ENCODE measurements around the gene SF3A2. TPM values are rescaled to one million over a fixed set of nuclear protein-coding genes. Genes with fewer than 3 reads are reported as not detected.

SF3A2 gene
- total RNA-seq, 1 experiment from 2014 or later, result 27.2 TPM

DNA sequence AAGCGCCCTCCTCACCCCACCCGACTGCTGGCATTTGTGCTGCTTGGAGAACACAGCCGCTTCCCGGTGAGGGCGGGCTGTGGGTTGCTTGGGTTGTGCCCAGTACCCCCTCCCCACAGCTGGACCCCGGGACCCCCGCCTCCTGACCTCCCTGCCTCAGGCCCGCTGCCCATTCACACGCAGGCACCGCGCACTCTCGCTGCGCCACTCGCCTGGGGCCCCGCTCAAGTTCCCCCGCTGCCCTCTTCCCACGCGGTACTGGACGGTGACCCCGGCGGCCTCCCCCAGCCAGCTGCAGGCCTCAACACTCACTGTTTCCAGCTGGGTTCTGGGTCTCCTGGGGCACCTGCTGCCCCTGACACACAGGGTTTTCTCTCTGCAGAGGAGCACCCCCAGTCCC lies 16.9 kb upstream of the SF3A2 start:
- H3K4me2 ChIP-seq (ENCODE audit: low read depth, low read length, poor library complexity, severe bottlenecking), result no peak overlapping the region
- peaks cover 24% of the 10 kb centered on the region for H3K4me1 ChIP-seq (ENCODE audit: low read length)
- no peak overlapping the region for H2AFZ ChIP-seq (ENCODE audit: low read length)
- no peaks in the 10 kb centered on the region for H3K9me2 ChIP-seq (replicated peaks; ENCODE audit: insufficient read depth, low read length)
- H3K36me3 ChIP-seq (ENCODE audit: insufficient read depth, low read length), result peaks cover 2% of the 10 kb centered on the region; the same call in 1 of the 2 replicates
- H3K4me3 ChIP-seq (ENCODE audit: low read length), result no peak overlapping the region
- no peaks in the 10 kb centered on the region for H3K9me3 ChIP-seq (ENCODE audit: low read length)
- no peak for DNase-seq
- H3K27me3 ChIP-seq (ENCODE audit: low read length), result no peaks in the 10 kb centered on the region
- no peaks in the 10 kb centered on the region for H3K79me2 ChIP-seq (ENCODE audit: low read length)
- no peak overlapping the region for H3K9ac ChIP-seq (ENCODE audit: low read length)
- no peak overlapping the region for H3K27ac ChIP-seq (ENCODE audit: low read length)
- no peaks in the 10 kb centered on the region for H4K20me1 ChIP-seq (ENCODE audit: insufficient read depth, low read depth, low read length)

DNA sequence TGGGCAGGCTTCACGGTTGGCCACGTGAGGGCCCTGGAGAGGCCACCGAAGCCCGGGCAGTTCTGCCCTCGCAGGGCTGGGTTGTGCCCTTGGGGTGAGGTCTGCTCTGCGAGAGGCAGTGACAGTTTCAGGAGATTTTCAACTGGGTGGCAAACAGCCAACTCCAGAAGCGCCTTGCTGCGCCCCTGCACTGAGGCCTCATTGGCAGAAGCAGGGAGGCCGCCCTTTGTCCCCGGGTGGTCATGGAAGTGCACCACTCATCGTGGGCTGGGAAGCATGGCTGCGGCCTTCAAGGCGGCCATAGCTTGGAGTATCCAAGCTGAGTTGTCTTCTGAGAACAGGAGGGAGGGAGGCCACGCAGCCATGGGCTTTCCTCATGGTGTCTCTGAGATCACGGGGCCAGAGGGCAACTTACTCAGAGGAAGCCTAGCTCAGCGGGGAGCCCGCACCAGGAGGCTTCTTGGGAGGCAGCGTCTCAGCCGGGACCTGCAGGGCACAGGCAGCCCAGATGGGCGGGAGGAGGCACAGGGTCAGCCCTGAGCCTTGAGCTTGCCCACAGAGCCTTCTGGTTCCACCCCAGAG lies 15.3 kb upstream of the SF3A2 start:
- no peak overlapping the region for H2AFZ ChIP-seq (ENCODE audit: low read length)
- no peaks in the 10 kb centered on the region for H3K9me2 ChIP-seq (replicated peaks; ENCODE audit: insufficient read depth, low read length)
- no peak overlapping the region for H3K4me3 ChIP-seq (ENCODE audit: low read length)
- no peak overlapping the region for H3K27ac ChIP-seq (ENCODE audit: low read length)
- H3K4me2 ChIP-seq (ENCODE audit: low read depth, low read length, poor library complexity, severe bottlenecking), result no peak overlapping the region
- H3K9ac ChIP-seq (ENCODE audit: low read length), result no peak overlapping the region
- H3K9me3 ChIP-seq (ENCODE audit: low read length), result no peaks in the 10 kb centered on the region
- H3K36me3 ChIP-seq (ENCODE audit: insufficient read depth, low read length), result peaks cover 5% of the 10 kb centered on the region; the same call in 1 of the 2 replicates
- no peaks in the 10 kb centered on the region for H3K27me3 ChIP-seq (ENCODE audit: low read length)
- no peaks in the 10 kb centered on the region for H3K79me2 ChIP-seq (ENCODE audit: low read length)
- H3K4me1 ChIP-seq (ENCODE audit: low read length), result peaks cover 24% of the 10 kb centered on the region
- H4K20me1 ChIP-seq (ENCODE audit: insufficient read depth, low read depth, low read length), result no peaks in the 10 kb centered on the region
- no peak for DNase-seq

DNA sequence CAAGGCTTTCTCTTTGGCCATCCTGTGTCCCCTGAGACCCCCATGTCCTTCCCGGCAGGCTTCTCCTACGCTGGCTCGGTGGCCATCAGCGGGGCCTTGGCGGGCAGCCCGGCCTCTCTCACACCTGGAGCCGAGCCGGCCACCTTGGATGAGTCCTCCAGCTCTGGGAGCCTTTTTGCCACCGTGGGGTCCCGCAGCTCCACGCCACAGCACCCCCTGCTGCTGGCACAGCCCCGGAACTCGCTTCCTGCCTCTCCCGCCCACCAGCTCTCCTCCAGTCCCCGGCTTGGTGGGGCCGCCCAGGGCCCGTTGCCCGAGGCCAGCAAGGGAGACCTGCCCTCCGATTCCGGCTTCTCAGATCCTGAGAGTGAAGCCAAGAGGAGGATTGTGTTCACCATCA lies 14.7 kb upstream of the SF3A2 start:
- H2AFZ ChIP-seq (ENCODE audit: low read length), result no peak overlapping the region
- H3K4me3 ChIP-seq (ENCODE audit: low read length), result no peak overlapping the region
- no peaks in the 10 kb centered on the region for H3K79me2 ChIP-seq (ENCODE audit: low read length)
- H3K27ac ChIP-seq (ENCODE audit: low read length), result no peak overlapping the region
- H3K9ac ChIP-seq (ENCODE audit: low read length), result no peak overlapping the region
- DNase-seq, result no peak
- no peaks in the 10 kb centered on the region for H4K20me1 ChIP-seq (ENCODE audit: insufficient read depth, low read depth, low read length)
- H3K4me1 ChIP-seq (ENCODE audit: low read length), result peaks cover 24% of the 10 kb centered on the region
- H3K36me3 ChIP-seq (ENCODE audit: insufficient read depth, low read length), result peaks cover 5% of the 10 kb centered on the region; the same call in 1 of the 2 replicates
- H3K9me2 ChIP-seq (replicated peaks; ENCODE audit: insufficient read depth, low read length), result no peaks in the 10 kb centered on the region
- H3K9me3 ChIP-seq (ENCODE audit: low read length), result no peaks in the 10 kb centered on the region
- no peaks in the 10 kb centered on the region for H3K27me3 ChIP-seq (ENCODE audit: low read length)
- H3K4me2 ChIP-seq (ENCODE audit: low read depth, low read length, poor library complexity, severe bottlenecking), result no peak overlapping the region

DNA sequence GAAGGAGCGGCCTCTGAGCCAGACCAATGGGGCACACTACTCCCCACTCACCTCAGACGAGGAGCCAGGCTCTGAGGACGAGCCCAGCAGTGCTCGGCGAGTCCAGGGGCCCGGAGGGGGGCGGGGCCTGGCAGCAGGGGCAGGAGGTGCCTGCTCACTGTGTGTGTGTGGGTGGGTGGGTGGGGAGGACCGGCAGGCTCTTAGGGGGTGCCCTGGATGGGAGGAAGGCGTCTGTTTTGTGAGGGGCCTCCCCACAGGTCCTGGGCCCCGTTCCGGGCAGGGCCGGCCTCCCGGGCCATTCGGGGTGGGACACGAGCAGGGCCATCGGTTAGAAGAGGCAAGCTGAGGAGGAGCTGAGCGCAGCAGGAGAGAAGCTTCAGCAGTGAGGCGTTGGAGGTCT lies 13.2 kb upstream of the SF3A2 start:
- H2AFZ ChIP-seq (ENCODE audit: low read length), result no peak overlapping the region
- H4K20me1 ChIP-seq (ENCODE audit: insufficient read depth, low read depth, low read length), result no peaks in the 10 kb centered on the region
- DNase-seq, result no peak
- H3K79me2 ChIP-seq (ENCODE audit: low read length), result no peaks in the 10 kb centered on the region
- no peak overlapping the region for H3K4me2 ChIP-seq (ENCODE audit: low read depth, low read length, poor library complexity, severe bottlenecking)
- H3K9me2 ChIP-seq (replicated peaks; ENCODE audit: insufficient read depth, low read length), result no peaks in the 10 kb centered on the region
- H3K27me3 ChIP-seq (ENCODE audit: low read length), result no peaks in the 10 kb centered on the region
- H3K4me3 ChIP-seq (ENCODE audit: low read length), result no peak overlapping the region
- H3K36me3 ChIP-seq (ENCODE audit: insufficient read depth, low read length), result peaks cover 5% of the 10 kb centered on the region; the same call in 1 of the 2 replicates
- no peaks in the 10 kb centered on the region for H3K9me3 ChIP-seq (ENCODE audit: low read length)
- H3K9ac ChIP-seq (ENCODE audit: low read length), result peak overlapping the region; percentile 24; the same call in 1 of the 2 replicates
- H3K27ac ChIP-seq (ENCODE audit: low read length), result peak overlapping the region; percentile 26; the same call in 1 of the 2 replicates
- H3K4me1 ChIP-seq (ENCODE audit: low read length), result peaks cover 24% of the 10 kb centered on the region

GRCh38 chr19:2223959-2224358 lies 12.7 kb upstream of the SF3A2 start:
- peak; percentile 80 for DNase-seq
- H3K9me2 ChIP-seq (replicated peaks; ENCODE audit: insufficient read depth, low read length), result no peaks in the 10 kb centered on the region
- peaks cover 24% of the 10 kb centered on the region for H3K4me1 ChIP-seq (ENCODE audit: low read length)
- peaks cover 5% of the 10 kb centered on the region; the same call in 1 of the 2 replicates for H3K36me3 ChIP-seq (ENCODE audit: insufficient read depth, low read length)
- H3K27ac ChIP-seq (ENCODE audit: low read length), result no peak overlapping the region
- H3K4me2 ChIP-seq (ENCODE audit: low read depth, low read length, poor library complexity, severe bottlenecking), result no peak overlapping the region
- no peak overlapping the region for H2AFZ ChIP-seq (ENCODE audit: low read length)
- no peaks in the 10 kb centered on the region for H3K9me3 ChIP-seq (ENCODE audit: low read length)
- H3K9ac ChIP-seq (ENCODE audit: low read length), result no peak overlapping the region
- no peaks in the 10 kb centered on the region for H4K20me1 ChIP-seq (ENCODE audit: insufficient read depth, low read depth, low read length)
- no peaks in the 10 kb centered on the region for H3K27me3 ChIP-seq (ENCODE audit: low read length)
- H3K4me3 ChIP-seq (ENCODE audit: low read length), result no peak overlapping the region
- H3K79me2 ChIP-seq (ENCODE audit: low read length), result no peaks in the 10 kb centered on the region

DNA sequence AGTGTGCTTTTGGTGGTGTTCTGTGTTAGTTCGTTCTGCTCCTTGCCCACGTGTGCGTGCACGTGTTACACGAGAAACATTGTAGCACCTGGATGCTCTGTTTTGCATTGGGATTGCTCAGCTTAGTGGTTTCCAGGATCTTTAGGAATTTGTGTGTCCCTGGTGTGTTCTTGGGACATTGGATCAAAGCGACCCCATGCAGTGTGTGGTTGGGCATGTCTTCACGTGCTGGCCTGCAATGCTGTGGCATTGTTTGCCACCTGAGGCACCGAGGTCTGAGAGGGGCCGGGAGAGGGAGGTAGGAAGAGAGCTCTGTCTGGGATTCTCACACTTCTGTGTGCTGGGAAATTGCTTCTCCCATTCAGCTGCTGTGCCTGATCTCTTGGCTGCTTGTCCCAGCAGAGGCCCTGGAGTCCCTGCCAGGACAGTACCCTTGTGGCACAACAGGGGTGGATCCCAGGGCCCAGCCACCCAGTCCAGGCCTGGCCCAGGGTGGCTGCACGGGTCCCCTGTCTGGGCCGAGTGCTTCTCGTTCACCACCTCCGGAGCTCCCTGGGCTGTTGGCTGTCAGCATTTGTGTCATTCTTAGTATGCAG lies 11.8 kb upstream of the SF3A2 start:
- Histone ChIP-seq H3K4me2 (ENCODE audit: low read depth, low read length, poor library complexity, severe bottlenecking) (no peak overlapping the region), H3K36me3 (ENCODE audit: insufficient read depth, low read length) (peaks cover 5% of the 10 kb centered on the region; the same call in 1 of the 2 replicates), H3K9me3 (ENCODE audit: low read length) (no peaks in the 10 kb centered on the region), H3K4me1 (ENCODE audit: low read length) (peaks cover 24% of the 10 kb centered on the region), H2AFZ (ENCODE audit: low read length) (no peak overlapping the region), H3K79me2 (ENCODE audit: low read length) (no peaks in the 10 kb centered on the region), H3K9ac (ENCODE audit: low read length) (no peak overlapping the region), H3K9me2 (replicated peaks; ENCODE audit: insufficient read depth, low read length) (no peaks in the 10 kb centered on the region), H3K27ac (ENCODE audit: low read length) (no peak overlapping the region), H3K4me3 (ENCODE audit: low read length) (no peak overlapping the region), H3K27me3 (ENCODE audit: low read length) (no peaks in the 10 kb centered on the region), H4K20me1 (ENCODE audit: insufficient read depth, low read depth, low read length) (no peaks in the 10 kb centered on the region)
- DNase-seq, result no peak

DNA sequence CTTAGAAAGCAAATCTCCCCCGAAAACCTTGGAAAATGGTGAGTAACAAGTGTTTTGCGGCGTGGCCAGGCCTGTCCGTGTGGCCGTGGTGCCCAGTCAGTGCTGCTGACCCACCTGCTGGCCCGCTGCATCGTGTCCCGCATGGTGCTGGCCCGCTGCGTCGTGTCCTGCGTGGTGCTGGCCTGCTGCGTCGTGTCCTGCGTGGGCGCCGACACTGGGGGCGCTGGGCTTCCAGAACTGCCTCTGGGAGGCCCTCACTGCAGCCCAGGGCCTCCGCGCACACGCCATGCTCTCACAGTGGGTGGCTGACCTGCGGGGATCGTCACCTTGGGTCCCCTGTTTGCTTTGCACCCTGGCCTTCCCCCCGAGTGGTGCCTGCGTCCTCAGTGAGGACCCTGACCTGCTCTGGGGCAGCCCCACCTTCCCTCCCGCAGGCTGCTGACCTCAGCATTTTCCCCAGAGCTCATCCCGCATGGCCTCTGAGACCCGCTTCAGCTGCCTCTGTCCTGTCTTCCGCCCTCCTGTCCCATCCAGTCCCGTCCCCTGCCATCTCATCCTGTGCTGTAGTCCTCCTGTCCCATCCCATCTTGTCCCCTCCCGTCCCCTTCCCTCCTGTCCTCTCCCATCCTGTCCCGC lies 11.1 kb upstream of the SF3A2 start:
- Histone ChIP-seq H4K20me1 (ENCODE audit: insufficient read depth, low read depth, low read length) (no peaks in the 10 kb centered on the region), H3K9me2 (replicated peaks; ENCODE audit: insufficient read depth, low read length) (no peaks in the 10 kb centered on the region), H3K4me3 (ENCODE audit: low read length) (no peak overlapping the region), H3K9ac (ENCODE audit: low read length) (no peak overlapping the region), H3K79me2 (ENCODE audit: low read length) (no peaks in the 10 kb centered on the region), H3K27me3 (ENCODE audit: low read length) (no peaks in the 10 kb centered on the region), H3K36me3 (ENCODE audit: insufficient read depth, low read length) (peaks cover 5% of the 10 kb centered on the region; the same call in 1 of the 2 replicates), H3K9me3 (ENCODE audit: low read length) (no peaks in the 10 kb centered on the region), H2AFZ (ENCODE audit: low read length) (no peak overlapping the region), H3K4me2 (ENCODE audit: low read depth, low read length, poor library complexity, severe bottlenecking) (no peak overlapping the region), H3K4me1 (ENCODE audit: low read length) (peaks cover 24% of the 10 kb centered on the region), H3K27ac (ENCODE audit: low read length) (no peak overlapping the region)
- DNase-seq, result no peak

GRCh38 chr19:2226051-2226839 lies 10.4 kb upstream of the SF3A2 start:
- H3K79me2 ChIP-seq (ENCODE audit: low read length), result no peaks in the 10 kb centered on the region
- H4K20me1 ChIP-seq (ENCODE audit: insufficient read depth, low read depth, low read length), result no peaks in the 10 kb centered on the region
- H3K27ac ChIP-seq (ENCODE audit: low read length), result no peak overlapping the region
- no peaks in the 10 kb centered on the region for H3K9me3 ChIP-seq (ENCODE audit: low read length)
- H3K27me3 ChIP-seq (ENCODE audit: low read length), result no peaks in the 10 kb centered on the region
- no peak overlapping the region for H2AFZ ChIP-seq (ENCODE audit: low read length)
- H3K4me2 ChIP-seq (ENCODE audit: low read depth, low read length, poor library complexity, severe bottlenecking), result no peak overlapping the region
- no peak overlapping the region for H3K9ac ChIP-seq (ENCODE audit: low read length)
- H3K9me2 ChIP-seq (replicated peaks; ENCODE audit: insufficient read depth, low read length), result no peaks in the 10 kb centered on the region
- no peak for DNase-seq
- peaks cover 5% of the 10 kb centered on the region; the same call in 1 of the 2 replicates for H3K36me3 ChIP-seq (ENCODE audit: insufficient read depth, low read length)
- H3K4me1 ChIP-seq (ENCODE audit: low read length), result peaks cover 24% of the 10 kb centered on the region
- no peak overlapping the region for H3K4me3 ChIP-seq (ENCODE audit: low read length)

Measured in Karpas-422 (cell line).